ENCODE data around the gene XRCC1. TPM values are rescaled to one million over a fixed set of nuclear protein-coding genes. Genes with fewer than 3 reads are reported as not detected.

The XRCC1 gene
- total and polyA plus RNA-seq, 2 donors from 2014 or later = 19.3 to 24.5 TPM

DNA sequence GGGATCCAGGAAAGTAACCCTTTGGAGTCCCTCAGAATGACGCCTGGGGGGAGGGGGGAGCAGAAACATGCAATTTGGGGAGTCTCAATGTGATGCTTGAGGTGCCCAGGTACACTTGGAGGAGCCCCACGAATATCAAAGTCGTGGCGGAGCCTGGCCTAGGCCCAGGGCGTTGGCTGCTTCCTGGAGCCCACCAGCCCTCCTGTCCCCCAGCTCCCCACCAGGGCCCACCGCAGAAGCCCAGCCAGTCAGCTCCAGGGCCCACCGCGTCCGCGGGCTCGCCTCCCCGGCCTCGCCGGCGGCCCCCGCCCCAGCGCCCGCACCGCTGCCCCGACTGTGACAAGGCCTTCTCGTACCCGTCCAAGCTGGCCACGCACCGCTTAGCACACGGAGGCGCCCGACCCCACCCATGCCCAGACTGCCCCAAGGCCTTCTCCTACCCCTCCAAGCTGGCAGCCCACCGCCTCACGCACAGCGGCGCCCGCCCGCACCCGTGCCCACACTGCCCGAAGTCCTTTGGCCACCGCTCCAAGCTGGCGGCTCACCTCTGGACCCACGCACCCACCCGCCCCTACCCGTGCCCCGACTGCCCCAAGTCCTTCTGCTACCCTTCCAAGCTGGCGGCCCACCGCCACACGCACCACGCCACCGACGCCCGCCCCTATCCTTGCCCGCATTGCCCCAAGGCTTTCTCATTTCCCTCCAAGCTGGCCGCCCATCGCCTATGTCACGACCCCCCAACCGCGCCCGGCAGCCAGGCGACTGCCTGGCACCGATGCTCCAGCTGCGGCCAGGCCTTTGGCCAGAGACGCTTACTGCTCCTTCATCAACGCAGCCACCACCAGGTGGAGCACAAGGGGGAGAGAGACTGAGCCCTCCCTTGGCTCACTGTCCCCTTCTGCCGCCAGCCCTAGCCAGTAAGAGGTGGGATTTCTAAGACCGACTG lies 40.2 kb downstream of the XRCC1 start:
- FAIRE-seq (no peak), DNase-seq (peak; percentile 84 to 91 (median 86))
- Histone ChIP-seq H3K9ac (ENCODE audit: low read length in 3 of 3) (peak overlapping the region in 1 of 3 donors; percentile 4), H3K27ac (ENCODE audit: low read depth in 2 of 2, low read length in 2 of 2) (peak overlapping the region; percentile 41 to 63), H3K27me3 (ENCODE audit: control insufficient read depth, insufficient read depth, low read length) (no peaks in the 10 kb centered on the region), H3K4me3 (ENCODE audit: low read length in 3 of 3) (no peak overlapping the region), H3K9me3 (ENCODE audit: control insufficient read depth in 2 of 3, insufficient read depth in 1 of 3, low read length in 3 of 3) (no peaks in the 10 kb centered on the region), H3K4me1 (ENCODE audit: control insufficient read depth in 2 of 3, insufficient read depth in 2 of 3, low read depth in 1 of 3, low read length in 3 of 3) (peaks cover 0 to 17% (median 13%) of the 10 kb centered on the region in 3 donors), H3K36me3 (ENCODE audit: control insufficient read depth in 2 of 3, insufficient read depth in 3 of 3, low read length in 3 of 3) (peaks cover 3 to 5% (median 5%) of the 10 kb centered on the region in 3 donors)
- intact Hi-C loops (cut with DNase I) = no loop called here
- TF ChIP-seq, protein P1, sequence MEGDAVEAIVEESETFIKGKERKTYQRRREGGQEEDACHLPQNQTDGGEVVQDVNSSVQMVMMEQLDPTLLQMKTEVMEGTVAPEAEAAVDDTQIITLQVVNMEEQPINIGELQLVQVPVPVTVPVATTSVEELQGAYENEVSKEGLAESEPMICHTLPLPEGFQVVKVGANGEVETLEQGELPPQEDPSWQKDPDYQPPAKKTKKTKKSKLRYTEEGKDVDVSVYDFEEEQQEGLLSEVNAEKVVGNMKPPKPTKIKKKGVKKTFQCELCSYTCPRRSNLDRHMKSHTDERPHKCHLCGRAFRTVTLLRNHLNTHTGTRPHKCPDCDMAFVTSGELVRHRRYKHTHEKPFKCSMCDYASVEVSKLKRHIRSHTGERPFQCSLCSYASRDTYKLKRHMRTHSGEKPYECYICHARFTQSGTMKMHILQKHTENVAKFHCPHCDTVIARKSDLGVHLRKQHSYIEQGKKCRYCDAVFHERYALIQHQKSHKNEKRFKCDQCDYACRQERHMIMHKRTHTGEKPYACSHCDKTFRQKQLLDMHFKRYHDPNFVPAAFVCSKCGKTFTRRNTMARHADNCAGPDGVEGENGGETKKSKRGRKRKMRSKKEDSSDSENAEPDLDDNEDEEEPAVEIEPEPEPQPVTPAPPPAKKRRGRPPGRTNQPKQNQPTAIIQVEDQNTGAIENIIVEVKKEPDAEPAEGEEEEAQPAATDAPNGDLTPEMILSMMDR (IDR thresholded peaks at IDR 0.05; ENCODE audit: borderline replicate concordance, extremely low read depth, insufficient read depth) = peak; percentile 49

DNA sequence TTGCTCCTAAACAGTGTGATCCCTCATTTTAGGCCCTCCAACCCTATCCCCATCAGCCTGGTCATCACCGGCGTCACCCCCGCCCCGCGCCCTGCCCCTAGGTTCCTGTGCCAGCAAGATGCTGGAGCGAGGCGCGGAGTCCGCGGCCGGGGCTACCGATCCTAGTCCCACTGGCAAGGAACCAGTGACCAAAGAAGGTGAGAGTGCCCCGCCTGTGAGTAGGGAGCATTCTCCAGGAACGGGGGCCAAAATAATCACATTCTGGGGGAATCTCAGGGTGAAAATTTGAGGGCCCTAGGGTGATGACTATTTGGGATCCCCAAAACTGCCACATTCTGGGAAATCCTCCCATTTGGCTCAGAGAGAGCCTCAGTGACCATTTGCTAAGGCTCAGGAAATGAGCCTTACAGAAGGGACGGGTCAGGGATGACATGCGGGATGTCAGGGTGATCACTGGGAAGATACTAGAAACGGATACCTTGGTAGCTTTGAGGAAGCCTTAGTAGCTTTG lies 41.0 kb downstream of the XRCC1 start:
- H3K4me1 ChIP-seq (ENCODE audit: control insufficient read depth in 2 of 3, insufficient read depth in 2 of 3, low read depth in 1 of 3, low read length in 3 of 3) = peaks cover 0 to 17% (median 13%) of the 10 kb centered on the region in 3 donors
- DNase-seq (no peak), FAIRE-seq (no peak)
- no peaks in the 10 kb centered on the region for H3K27me3 ChIP-seq (ENCODE audit: control insufficient read depth, insufficient read depth, low read length)
- intact Hi-C loops (cut with DNase I) = no loop called here
- H3K36me3 ChIP-seq (ENCODE audit: control insufficient read depth in 2 of 3, insufficient read depth in 3 of 3, low read length in 3 of 3) = peaks cover 0 to 5% (median 3%) of the 10 kb centered on the region in 3 donors
- peak overlapping the region in 2 of 3 donors; percentile 11 to 90 for H3K4me3 ChIP-seq (ENCODE audit: low read length in 3 of 3)
- no peaks in the 10 kb centered on the region for H3K9me3 ChIP-seq (ENCODE audit: control insufficient read depth in 2 of 3, insufficient read depth in 1 of 3, low read length in 3 of 3)
- H3K9ac ChIP-seq (ENCODE audit: low read length in 3 of 3) = no peak overlapping the region
- TF ChIP-seq, protein P1 (IDR thresholded peaks at IDR 0.05; ENCODE audit: borderline replicate concordance, extremely low read depth, insufficient read depth) = no peak
- peak overlapping the region; percentile 41 to 63 for H3K27ac ChIP-seq (ENCODE audit: low read depth in 2 of 2, low read length in 2 of 2)

DNA sequence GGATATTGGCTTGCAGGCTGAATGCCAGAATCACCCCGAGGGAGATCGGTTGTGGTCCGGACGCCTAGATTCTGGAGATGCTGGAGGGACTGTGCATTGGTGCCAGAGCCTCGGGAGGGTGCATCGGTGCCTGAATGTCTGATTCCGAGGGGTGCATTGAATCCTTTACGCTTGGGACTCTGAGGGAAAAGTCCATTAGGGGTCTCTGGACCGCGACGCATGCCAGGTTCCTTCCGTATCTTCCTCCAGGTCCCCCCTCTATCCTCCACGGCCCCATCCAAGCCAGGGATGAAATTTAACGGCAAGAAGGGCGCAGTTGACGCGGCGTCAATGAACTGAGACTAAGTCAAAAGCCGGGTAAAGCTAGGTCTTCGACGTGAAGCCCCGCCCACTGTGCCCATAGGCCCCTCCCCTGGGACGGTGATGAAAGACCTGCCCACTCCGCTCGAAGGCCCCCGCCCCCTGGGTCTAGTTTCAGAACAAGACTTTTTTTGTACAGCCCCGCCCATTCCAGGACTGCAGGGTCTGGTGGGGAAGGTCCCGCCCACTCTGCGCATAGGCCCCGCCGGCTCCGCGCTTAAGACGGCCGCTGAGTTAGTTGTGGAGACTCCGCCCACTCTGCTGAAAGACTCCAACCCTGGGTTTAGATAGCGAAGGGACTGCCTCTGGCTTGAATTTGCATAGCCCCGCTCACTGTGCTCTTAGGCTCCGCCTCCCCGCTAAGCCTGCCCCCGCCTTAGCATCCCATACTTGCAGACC lies 41.6 kb downstream of the XRCC1 start:
- peaks cover 0 to under 1% (median 0%) of the 10 kb centered on the region in 3 donors for H3K36me3 ChIP-seq (ENCODE audit: control insufficient read depth in 2 of 3, insufficient read depth in 3 of 3, low read length in 3 of 3)
- no peaks in the 10 kb centered on the region for H3K9me3 ChIP-seq (ENCODE audit: control insufficient read depth in 2 of 3, insufficient read depth in 1 of 3, low read length in 3 of 3)
- H3K27ac ChIP-seq (ENCODE audit: low read depth in 2 of 2, low read length in 2 of 2) = peak overlapping the region; percentile 94 to 99
- H3K27me3 ChIP-seq (ENCODE audit: control insufficient read depth, insufficient read depth, low read length) = no peaks in the 10 kb centered on the region
- peak overlapping the region; percentile 69 to 88 (median 70) for H3K9ac ChIP-seq (ENCODE audit: low read length in 3 of 3)
- H3K4me3 ChIP-seq (ENCODE audit: low read length in 3 of 3) = peak overlapping the region; percentile 76 to 90 (median 89)
- peaks cover 0 to 17% (median 13%) of the 10 kb centered on the region in 3 donors for H3K4me1 ChIP-seq (ENCODE audit: control insufficient read depth in 2 of 3, insufficient read depth in 2 of 3, low read depth in 1 of 3, low read length in 3 of 3)
- TF ChIP-seq, protein P1 (IDR thresholded peaks at IDR 0.05; ENCODE audit: borderline replicate concordance, extremely low read depth, insufficient read depth) = no peak
- FAIRE-seq (peak; percentile 97), DNase-seq (peak; percentile 100)
- intact Hi-C loops (cut with DNase I) = no loop called here

Data from kidney (tissue), 14 donors.